GM19452 (cell line): ENCODE measurements around the gene MZF1.

ENCODE experiments used
- ATAC-seq: cut with Tn5 transposase; IDR thresholded peaks from one replicate; pipeline ENCODE4 v1.9.1; 2021; ENCODE audit not compliant: unreplicated experiment

MZF1 gene

DNA sequence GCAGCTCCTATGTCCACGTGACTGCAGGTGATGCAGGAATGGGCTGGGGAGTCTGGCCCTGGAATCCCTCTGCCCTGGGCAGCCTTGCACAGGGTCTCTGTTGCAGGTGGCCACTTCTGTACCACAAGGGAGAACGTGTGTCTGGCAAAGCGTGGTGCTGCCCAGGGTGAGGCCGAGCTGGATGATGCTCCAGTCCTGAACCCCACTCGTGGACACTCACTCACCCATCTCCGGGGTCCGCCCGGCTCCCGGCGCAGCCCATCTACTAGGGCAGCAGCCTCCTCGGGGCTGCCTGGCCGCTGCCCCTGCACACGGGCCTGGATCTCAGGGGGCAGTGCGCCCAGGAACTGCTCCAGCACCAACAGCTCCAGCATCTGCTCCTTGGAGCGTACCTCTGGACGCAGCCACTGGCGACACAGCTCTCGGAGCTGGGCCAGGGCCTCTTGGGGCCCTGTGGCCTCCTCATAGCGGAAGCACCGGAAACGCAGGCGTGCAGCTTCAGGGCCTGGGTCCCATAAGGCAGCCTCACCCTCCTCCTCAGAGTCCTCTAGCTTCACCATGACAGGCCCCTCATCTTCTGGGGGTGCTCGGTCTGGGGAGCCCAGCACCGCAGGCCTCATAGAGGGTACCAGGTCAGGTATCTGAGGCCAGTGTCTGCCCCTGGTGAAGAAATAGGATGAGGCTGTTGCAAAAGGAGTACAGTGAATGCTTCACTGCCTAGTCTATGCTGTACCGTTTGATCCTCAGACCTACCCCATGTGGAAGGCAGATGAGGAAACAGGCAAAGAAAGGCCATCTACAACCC lies 2.2 kb downstream of the MZF1 start:
- ATAC-seq: no peak

DNA sequence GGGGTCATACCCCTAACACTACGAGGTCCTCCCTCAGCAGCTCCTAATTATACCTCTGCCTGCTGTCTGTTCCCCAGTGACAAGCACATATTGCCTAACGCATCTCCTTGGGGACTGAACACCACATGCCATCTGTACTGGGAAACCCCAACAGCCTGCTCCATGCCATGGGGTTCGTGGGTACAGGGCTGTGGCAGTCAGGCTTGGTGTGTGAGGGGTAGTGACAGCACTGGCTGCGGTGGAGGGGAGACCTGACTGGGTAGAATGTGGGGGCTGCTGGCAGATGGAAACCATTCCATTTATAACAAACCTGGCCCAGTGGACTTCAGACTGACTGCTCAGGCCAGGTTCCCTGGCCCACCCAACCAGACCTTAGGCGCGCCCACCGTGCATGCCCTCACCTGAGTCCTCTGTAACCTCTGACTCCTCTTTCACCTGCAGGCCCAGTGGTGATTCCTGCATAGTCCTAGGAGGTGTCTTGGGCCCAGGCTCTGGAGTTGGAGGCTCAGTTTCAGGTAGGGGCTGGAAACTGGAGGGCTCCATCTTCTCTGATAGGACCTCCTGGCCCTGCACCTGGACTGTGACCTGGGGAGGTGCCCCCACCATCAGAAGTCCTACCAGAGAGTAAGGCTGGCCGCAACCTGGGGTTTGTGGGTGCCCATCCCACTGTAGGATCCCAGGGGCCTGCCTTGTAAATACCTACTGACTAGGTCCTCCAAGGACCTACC lies 3.0 kb downstream of the MZF1 start:
- no peak for ATAC-seq

- ATAC-seq: no peak
These were observed 3.8 kb downstream of the MZF1 start for GRCh38 chr19:58569191-58569942.

- ATAC-seq: no peak
These were observed 4.5 kb downstream of the MZF1 start for GRCh38 chr19:58568453-58569130.

- no peak for ATAC-seq
These were observed 6.1 kb downstream of the MZF1 start for GRCh38 chr19:58566989-58567388.

DNA sequence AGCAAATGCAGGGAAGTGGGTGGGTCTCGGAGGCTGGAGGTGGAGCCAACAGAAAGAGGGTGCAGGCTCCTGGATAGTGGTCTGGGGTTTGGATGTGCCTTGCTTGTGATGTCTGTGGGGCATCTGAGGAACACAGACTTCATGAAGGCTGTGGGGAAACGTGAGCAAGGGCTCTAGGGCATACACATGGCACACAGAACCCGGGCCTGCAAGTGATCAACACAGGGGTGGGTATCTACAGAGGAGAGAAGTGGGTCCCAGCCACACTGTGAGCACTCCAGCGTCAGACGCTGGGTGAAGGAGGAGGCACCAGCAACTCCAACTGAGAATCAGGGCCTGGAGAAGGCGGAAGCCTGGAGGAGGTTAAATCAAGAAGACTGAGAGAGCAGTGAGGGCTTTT lies 9.3 kb downstream of the MZF1 start:
- ATAC-seq: no peak

DNA sequence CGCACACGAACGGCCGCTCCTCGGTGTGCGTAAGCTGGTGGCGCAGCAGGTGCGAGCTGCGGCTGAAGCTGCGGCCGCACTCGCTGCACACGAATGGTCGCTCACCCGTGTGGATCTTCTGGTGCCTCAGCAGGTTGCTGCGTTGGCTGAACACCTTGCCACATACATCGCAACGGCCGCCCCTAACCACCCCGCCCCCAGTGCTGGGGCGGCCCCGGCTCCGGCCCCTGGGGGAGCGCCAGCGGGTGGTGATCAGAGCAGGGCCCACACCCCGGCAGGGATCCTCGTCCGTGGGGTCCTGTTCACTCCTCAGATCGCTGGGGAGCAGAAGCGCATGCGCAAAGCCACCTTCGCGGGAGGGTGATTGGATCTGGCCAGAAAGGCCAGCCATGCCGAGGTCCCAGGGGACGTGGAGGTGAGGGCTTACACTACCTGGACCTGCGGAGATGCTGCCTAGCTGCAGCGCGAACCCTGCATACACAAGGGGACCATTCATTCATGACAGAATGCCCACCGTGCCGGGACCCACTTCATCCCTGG lies 10.0 kb downstream of the MZF1 start:
- no peak for ATAC-seq

- no peak for ATAC-seq
These were observed 10.8 kb downstream of the MZF1 start for GRCh38 chr19:58562122-58563033.

DNA sequence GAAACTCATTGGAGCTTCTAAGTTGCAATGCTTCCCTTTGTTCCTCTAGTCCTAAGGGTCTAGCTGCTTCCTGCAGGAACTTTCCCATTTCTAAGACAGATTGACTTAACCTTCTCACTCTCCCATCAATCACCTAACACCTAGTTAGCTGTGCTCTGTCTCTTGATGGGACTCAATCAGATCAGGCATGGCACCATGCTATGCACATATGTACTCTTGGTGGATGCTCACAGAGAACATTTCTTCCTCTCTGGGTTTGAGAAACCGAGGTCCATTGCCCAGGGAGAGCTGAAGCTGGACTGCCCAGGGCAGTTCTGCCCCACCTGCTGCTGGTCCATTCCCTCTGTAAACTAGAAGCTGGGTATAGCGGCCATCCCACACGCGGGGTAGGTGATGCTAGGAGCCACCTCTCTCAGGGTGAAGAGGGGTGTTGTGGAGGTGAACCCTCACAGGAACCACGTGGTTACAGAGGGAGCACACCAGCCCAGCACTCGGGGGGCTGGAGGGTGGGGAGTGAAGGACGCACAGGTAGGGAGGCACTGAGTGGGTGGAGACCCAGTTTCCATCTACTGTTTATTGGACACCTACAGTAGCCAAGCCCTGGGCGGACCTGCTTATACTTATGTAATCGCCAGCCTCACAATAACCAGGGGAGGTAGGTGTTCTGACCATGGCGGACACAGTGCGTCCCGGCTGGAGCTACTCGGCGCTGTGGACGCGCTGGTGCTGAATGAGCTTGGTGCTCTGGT lies 11.6 kb downstream of the MZF1 start:
- ATAC-seq: no peak

- ATAC-seq: no peak
These were observed 12.2 kb downstream of the MZF1 start for GRCh38 chr19:58560921-58561320.

DNA sequence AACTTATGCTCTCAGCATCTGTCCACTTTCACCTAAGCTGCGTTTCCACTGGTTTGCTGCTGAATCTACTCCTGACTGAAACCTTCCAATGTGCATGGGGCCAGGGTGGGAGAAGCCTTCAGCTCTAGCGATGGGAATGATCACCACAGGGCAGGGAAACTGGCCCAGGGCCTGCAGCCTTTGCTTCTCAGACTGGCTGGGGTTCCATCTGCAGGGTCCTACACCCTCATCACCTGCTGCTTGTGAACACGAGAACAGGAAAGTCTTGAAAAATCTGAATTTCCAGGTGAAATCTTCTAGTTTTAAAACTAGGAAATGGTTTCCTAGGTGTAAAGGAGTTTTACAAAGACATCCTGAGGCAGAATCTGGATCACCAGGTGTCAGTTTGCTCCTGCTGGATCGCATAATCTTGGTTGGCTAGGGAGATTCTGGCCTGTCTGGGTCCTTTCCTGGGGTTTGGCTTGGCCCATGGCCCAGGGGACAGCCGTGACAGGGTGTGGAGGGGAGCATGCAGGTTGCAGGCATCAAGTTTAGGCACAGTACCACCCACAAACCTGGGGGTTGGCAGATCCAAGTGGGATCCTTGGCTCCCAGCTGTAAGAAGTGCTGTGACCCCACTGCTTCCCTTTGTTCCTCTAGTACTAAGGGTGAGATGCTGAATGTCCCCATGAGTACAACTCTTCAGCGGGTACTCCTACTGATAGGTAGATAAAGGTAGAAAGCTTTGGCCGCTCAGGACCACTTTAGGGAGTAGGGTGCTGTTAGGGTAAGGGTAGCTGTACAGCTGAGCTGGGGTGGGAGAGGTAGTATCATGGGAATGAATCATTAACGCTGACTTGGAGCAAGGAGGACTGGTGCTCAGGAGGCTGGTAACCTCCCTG lies 12.9 kb downstream of the MZF1 start:
- no peak for ATAC-seq

DNA sequence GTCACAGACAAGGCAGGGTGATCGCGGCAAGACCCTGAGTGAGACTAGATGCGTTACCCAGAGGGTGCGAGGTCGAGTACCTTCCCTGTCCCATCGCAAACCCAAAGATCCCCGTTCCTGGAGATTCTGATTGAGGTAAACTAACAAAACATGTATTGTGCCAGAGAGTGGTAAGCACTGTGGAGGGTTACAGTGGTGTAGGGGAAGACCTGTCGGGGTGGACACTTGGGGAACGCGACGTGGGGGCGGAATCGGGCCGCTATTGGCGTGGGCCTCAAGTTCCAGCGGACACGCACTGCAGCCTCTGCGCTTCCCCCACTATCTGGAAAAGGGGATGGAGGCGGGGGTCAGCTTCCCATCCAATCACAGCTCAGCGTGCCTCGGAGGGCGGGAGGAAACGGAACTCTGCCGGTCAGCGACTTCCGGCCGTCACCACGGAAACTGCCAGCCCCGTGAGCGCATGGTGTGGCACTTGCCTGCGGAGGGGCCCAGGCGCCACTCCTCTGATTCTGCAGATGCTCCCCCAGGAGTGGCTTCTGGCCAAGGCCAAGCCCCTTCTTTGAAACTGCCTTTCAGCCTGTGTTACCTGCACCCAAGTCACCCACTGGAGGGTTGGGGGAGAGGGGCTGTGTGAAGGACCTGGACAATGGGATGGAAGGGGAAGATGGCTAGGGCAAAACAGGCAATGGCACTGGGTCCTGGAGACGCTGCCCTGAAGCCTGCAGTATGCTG lies 13.7 kb downstream of the MZF1 start:
- no peak for ATAC-seq

- ATAC-seq: peak; percentile 64
These were observed 14.4 kb downstream of the MZF1 start for GRCh38 chr19:58558623-58559274.

DNA sequence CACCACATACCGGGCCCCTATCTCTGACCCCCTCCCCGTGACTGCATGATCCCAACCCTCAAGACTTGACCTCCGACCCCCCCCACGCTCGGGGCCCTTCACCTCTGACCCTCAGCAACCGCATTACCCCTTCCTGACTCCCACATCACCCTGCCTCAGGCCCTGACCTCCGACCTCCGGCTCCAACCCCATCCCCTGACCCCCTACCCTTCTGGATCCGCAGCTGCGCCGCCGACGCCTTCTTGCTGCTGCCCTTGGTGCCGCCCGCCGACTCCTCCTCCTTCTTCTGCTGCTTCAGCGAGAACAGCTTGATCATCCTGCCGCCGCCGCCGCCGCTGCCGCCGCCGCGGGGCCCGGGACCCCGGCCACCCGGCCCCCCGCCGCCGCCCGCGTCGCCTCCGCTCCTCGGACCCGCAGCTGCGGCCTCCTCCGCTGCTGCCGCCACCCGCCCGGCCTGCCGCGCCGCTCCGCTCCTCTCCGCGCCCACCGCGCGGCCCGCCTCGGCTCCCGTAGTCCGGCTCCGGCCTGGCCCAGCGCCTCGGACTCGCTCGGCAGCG lies 15.0 kb downstream of the MZF1 start, which contains the start of gene UBE2M:
Gene UBE2M, minus strand, starts transcription at position 546 of the 557 bp plus-strand sequence. Its CDS starts 230 bp downstream, at position 316.
- peak; percentile 0 for ATAC-seq

GRCh38 chr19:58557221-58558065 lies 15.7 kb downstream of the MZF1 start:
- no peak for ATAC-seq
